A673 (cell line): Measurements from ENCODE around the gene CDHR4.

Experiments used
- EZH2 ChIP-seq: fragments of 200-600 bp; sonication (generic); IDR thresholded peaks from 2 replicates; pipeline ENCODE4 v1.6.1; 2017; ENCODE audit warnings: borderline replicate concordance, low read depth, mild to moderate bottlenecking, mixed read lengths, antibody characterized with exemption, low read length; ENCODE audit not compliant: poor library complexity, severe bottlenecking
- TF ChIP-seq, protein P1 (sequence below): fragments of 300-800, 200-600 bp; sonication (generic); conservative IDR thresholded peaks from 2 replicates; pipeline ENCODE4 v1.5.1; 2017; ENCODE audit warnings: low read depth, mild to moderate bottlenecking, antibody characterized with exemption, low read length, moderate library complexity, mixed read lengths

DNA sequence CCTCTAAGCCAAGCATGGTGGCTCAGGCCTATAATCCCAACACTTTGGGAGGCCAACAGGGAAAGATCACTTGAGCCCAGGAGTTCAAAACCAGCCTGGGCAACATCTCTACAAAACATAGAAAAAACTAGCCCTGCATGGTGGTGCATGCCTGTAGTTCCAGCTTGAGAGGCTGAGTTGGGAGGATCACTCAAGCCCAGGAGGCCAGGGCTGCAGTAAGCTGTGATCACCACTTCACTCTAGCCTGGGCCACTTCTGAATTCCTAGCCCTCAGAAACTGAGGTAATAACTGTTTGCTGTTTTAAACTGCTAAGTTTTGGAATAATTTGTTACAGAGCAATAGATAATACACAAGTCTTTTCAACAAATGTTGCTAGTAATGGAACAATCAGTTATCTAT lies 29.7 kb downstream of the CDHR4 start:
- TF ChIP-seq, protein P1, sequence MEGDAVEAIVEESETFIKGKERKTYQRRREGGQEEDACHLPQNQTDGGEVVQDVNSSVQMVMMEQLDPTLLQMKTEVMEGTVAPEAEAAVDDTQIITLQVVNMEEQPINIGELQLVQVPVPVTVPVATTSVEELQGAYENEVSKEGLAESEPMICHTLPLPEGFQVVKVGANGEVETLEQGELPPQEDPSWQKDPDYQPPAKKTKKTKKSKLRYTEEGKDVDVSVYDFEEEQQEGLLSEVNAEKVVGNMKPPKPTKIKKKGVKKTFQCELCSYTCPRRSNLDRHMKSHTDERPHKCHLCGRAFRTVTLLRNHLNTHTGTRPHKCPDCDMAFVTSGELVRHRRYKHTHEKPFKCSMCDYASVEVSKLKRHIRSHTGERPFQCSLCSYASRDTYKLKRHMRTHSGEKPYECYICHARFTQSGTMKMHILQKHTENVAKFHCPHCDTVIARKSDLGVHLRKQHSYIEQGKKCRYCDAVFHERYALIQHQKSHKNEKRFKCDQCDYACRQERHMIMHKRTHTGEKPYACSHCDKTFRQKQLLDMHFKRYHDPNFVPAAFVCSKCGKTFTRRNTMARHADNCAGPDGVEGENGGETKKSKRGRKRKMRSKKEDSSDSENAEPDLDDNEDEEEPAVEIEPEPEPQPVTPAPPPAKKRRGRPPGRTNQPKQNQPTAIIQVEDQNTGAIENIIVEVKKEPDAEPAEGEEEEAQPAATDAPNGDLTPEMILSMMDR: no peak
- no peak for TF ChIP-seq EZH2
